Mesendoderm (in vitro differentiated cells): ENCODE measurements around the gene CNTNAP1.
A peak's percentile ranks its signal among the peaks of the same experiment; 100 is the strongest.

Experiments used
- DNase-seq: peaks from one replicate; pipeline ENCODE4 v3.0.0; 2013
- H2AK5ac ChIP-seq: 2 replicates; pipeline ENCODE4 v1.6.1; 2013; ENCODE audit warnings: low read length, inconsistent platforms
- H2BK120ac ChIP-seq: 2 replicates; pipeline ENCODE4 v1.6.1; 2013; ENCODE audit warnings: low read depth, mild to moderate bottlenecking, low read length, moderate library complexity, mixed read lengths
- H2BK15ac ChIP-seq: replicated peaks from 2 replicates; pipeline ENCODE4 v1.6.1; 2013; ENCODE audit warnings: low read depth, mild to moderate bottlenecking, moderate library complexity
- H2BK5ac ChIP-seq: 2 replicates; pipeline ENCODE4 v1.6.1; 2013; ENCODE audit warnings: low read length, inconsistent platforms
- H3K18ac ChIP-seq: 2 replicates; pipeline ENCODE4 v1.6.1; 2013; ENCODE audit warnings: mild to moderate bottlenecking, low read length, mixed read lengths
- H3K23ac ChIP-seq: one replicate; pipeline ENCODE4 v1.6.1; 2013; ENCODE audit warnings: low read length
- H3K27ac ChIP-seq: 2 replicates; pipeline ENCODE4 v1.5.1; 2013; ENCODE audit warnings: low read depth, mild to moderate bottlenecking, inconsistent platforms, low read length, moderate library complexity
- H3K27me3 ChIP-seq: 2 replicates; pipeline ENCODE4 v1.6.1; 2013; ENCODE audit warnings: low read length, control low read depth, mild to moderate bottlenecking, inconsistent platforms; ENCODE audit not compliant: insufficient read depth, poor library complexity
- H3K36me3 ChIP-seq: 2 replicates; pipeline ENCODE4 v1.6.1; 2013; ENCODE audit warnings: low read length, inconsistent platforms; ENCODE audit not compliant: control insufficient read depth, insufficient read depth
- H3K4ac ChIP-seq: one replicate; pipeline ENCODE4 v1.6.1; 2013; ENCODE audit warnings: low read depth, mild to moderate bottlenecking, low read length, moderate library complexity
- H3K4me1 ChIP-seq: 2 replicates; pipeline ENCODE4 v1.6.1; 2013; ENCODE audit warnings: low read depth, low read length, inconsistent platforms; ENCODE audit not compliant: control insufficient read depth
- H3K4me2 ChIP-seq: 2 replicates; pipeline ENCODE4 v1.6.1; 2013; ENCODE audit warnings: low read length
- H3K4me3 ChIP-seq: 2 replicates; pipeline ENCODE4 v1.5.1; 2013; ENCODE audit warnings: mild to moderate bottlenecking, low read length
- H3K56ac ChIP-seq: one replicate; pipeline ENCODE4 v1.6.1; 2013; ENCODE audit warnings: low read length
- H3K79me1 ChIP-seq: 2 replicates; pipeline ENCODE4 v1.6.1; 2013; ENCODE audit warnings: low read length, inconsistent platforms
- H3K79me2 ChIP-seq: 2 replicates; pipeline ENCODE4 v1.6.1; 2013; ENCODE audit warnings: mild to moderate bottlenecking, low read length; ENCODE audit not compliant: control insufficient read depth, insufficient read depth
- H3K9ac ChIP-seq: 2 replicates; pipeline ENCODE4 v1.6.1; 2013; ENCODE audit warnings: low read length, inconsistent platforms
- H4K5ac ChIP-seq: one replicate; pipeline ENCODE4 v1.6.1; 2013; ENCODE audit warnings: low read length
- H4K8ac ChIP-seq: one replicate; pipeline ENCODE4 v1.6.1; 2013; ENCODE audit warnings: low read depth, mild to moderate bottlenecking, control low read depth, low read length, moderate library complexity
- whole genome bisulfite sequencing: extraction: QIAGEN DNeasy Blood & Tissue Kit; methylation state at CpG from one replicate; pipeline ENCODE4 v1.1.7; 2013; ENCODE audit warnings: low lambda C conversion rate, missing lambda C conversion rate; ENCODE audit not compliant: insufficient coverage; ENCODE audit errors: extremely low coverage; 5-methylcytosine and 5-hydroxymethylcytosine counted together

Gene CNTNAP1

GRCh38 chr17:42676424-42677011 lies 5.8 kb upstream of the CNTNAP1 start, which contains the start of gene PLEKHH3:
Gene PLEKHH3 (minus strand): TSS chr17:42676994. CDS start chr17:42676563, 431 bp downstream.
- H2BK15ac ChIP-seq: no peak within 1 kb of the TSS
- H2AK5ac ChIP-seq: no peak within 1 kb of the TSS
- peak within 1 kb of the TSS; percentile 97 for H3K27ac ChIP-seq
- H3K56ac ChIP-seq: peak within 1 kb of the TSS; percentile 89
- H4K8ac ChIP-seq: no peak within 1 kb of the TSS
- no peak for DNase-seq
- no CpG with 5 or more reads among the region's 51 CpGs for WGBS
- no peaks in the 10 kb centered on the region for H3K79me1 ChIP-seq
- H2BK120ac ChIP-seq: no peak within 1 kb of the TSS
- peak within 1 kb of the TSS; percentile 92 for H3K9ac ChIP-seq
- no peak within 1 kb of the TSS for H4K5ac ChIP-seq
- no peaks in the 10 kb centered on the region for H3K36me3 ChIP-seq
- peaks cover 19% of the 10 kb centered on the region for H3K4me1 ChIP-seq
- H3K4ac ChIP-seq: peak within 1 kb of the TSS; percentile 5
- H3K4me3 ChIP-seq: peak within 1 kb of the TSS; percentile 54
- H3K18ac ChIP-seq: peak within 1 kb of the TSS; percentile 31
- H2BK5ac ChIP-seq: peak within 1 kb of the TSS; percentile 36
- peak within 1 kb of the TSS; percentile 80 for H3K23ac ChIP-seq
- H3K4me2 ChIP-seq: peak within 1 kb of the TSS; percentile 98
- H3K27me3 ChIP-seq: no peaks in the 10 kb centered on the region
- H3K79me2 ChIP-seq: no peaks in the 10 kb centered on the region

DNA sequence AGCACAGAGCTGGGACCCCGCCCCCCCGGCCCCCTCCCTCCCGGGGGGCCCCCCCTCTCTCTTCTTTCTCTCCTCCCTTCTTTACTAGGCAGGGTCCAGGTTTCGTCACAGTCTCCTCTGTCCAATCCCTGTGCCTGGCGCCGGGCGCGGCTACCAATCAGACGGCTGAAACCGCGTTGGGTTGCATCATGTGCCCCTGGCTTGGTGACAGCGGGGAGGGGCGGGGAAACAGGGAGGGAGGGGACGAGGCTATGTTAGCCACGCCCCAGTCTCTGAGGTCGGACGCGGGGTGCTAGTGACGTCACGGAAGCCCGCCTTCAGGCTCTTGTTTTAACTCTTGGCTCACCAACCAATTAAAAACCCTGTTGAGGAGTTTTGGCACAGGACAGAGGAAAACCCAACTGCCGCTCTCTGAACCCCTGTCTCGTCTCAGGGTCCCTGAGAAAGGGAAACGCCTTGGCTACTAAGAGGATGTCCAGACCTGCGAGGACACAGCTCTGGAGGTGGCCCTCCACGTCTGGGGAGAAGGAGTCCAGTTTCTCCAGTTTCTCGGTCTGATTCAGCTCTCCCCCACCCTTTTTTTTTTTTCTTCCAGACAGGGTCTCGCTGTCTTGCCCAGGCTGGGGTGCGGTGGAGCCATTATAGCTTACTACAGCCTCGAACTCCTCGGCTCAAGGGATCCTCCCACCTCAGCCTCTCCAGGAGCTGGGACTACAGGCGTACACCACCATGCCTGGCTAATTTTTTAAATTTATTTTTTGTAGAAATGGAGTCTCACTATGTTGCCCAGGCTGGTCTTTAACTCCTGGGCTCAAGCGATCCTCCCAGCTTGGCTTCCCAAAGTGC lies 5.1 kb upstream of the CNTNAP1 start:
- Histone ChIP-seq H4K5ac (no peak overlapping the region), H3K4me1 (peaks cover 21% of the 10 kb centered on the region), H3K27me3 (no peaks in the 10 kb centered on the region), H2BK15ac (no peak overlapping the region), H3K9ac (peak overlapping the region; percentile 92), H3K79me2 (no peaks in the 10 kb centered on the region), H4K8ac (no peak overlapping the region), H2AK5ac (no peak overlapping the region), H3K27ac (peak overlapping the region; percentile 97), H3K36me3 (no peaks in the 10 kb centered on the region), H3K18ac (peak overlapping the region; percentile 31), H3K23ac (no peak overlapping the region), H2BK5ac (no peak overlapping the region), H3K4ac (no peak overlapping the region), H3K4me2 (peak overlapping the region; percentile 61), H2BK120ac (no peak overlapping the region), H3K79me1 (no peaks in the 10 kb centered on the region), H3K4me3 (no peak overlapping the region), H3K56ac (peak overlapping the region; percentile 89)
- DNase-seq: peak; percentile 100
- WGBS: no CpG with 5 or more reads among the region's 33 CpGs

DNA sequence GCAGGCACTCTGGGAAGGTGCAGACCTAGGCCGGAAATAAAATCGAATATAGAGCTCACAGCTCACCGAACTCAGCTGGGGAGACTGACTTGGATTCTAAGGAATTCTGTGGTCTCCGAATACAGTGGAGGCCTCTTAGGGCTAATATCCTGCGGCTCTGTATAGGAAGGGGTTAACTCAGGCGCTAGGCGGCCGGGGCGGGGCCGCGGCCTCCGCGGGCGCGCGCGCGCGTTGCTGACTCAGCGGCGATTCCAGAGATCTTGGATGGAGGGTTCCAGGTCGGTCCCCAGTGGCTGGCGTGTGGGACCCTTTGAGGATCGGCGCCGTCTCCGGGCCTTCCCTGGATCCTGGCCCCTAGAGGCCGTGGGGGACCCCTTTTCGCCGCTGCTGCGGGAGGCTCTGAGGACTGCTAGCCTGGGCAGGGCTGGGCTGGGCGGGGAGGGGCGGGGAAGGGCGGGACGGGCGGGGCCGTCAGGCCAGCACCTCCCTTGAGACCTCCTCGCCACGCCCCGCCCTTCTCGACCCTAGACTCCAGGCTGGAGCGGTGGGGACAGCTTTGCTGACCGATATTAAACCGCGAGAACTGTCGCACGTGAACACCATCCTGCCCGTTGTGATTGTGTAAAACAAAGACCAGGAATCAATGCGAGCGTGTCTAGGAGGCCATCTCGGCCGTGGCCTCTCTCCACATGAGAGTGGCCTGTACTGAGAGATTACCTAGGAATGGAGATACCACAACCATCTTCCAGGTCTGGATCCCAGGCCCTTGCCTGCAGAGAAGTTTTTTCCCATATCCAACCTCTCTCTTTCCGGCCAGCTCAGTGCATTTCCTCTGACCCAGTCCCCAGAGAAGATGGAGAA lies 4.2 kb upstream of the CNTNAP1 start:
- Histone ChIP-seq H3K4me1 (peaks cover 21% of the 10 kb centered on the region), H3K27ac (peak overlapping the region; percentile 97), H2AK5ac (peak overlapping the region; percentile 8), H3K4me3 (peak overlapping the region; percentile 77), H3K4me2 (peak overlapping the region; percentile 75), H4K5ac (peak overlapping the region; percentile 59), H3K23ac (no peak overlapping the region), H3K4ac (no peak overlapping the region), H3K9ac (peak overlapping the region; percentile 97), H3K79me1 (no peaks in the 10 kb centered on the region), H3K18ac (peak overlapping the region; percentile 88), H3K27me3 (no peaks in the 10 kb centered on the region), H3K56ac (peak overlapping the region; percentile 96), H2BK5ac (peak overlapping the region; percentile 96), H3K79me2 (no peaks in the 10 kb centered on the region), H3K36me3 (no peaks in the 10 kb centered on the region), H2BK120ac (no peak overlapping the region), H2BK15ac (no peak overlapping the region), H4K8ac (no peak overlapping the region)
- DNase-seq: peak; percentile 98
- no CpG with 5 or more reads among the region's 53 CpGs for WGBS

GRCh38 chr17:42678951-42679491 lies 3.3 kb upstream of the CNTNAP1 start:
- H3K9ac ChIP-seq: peak overlapping the region; percentile 97
- H3K4ac ChIP-seq: no peak overlapping the region
- peak overlapping the region; percentile 25 for H3K18ac ChIP-seq
- H2BK5ac ChIP-seq: peak overlapping the region; percentile 26
- H4K5ac ChIP-seq: no peak overlapping the region
- H3K36me3 ChIP-seq: no peaks in the 10 kb centered on the region
- H3K79me2 ChIP-seq: no peaks in the 10 kb centered on the region
- H3K4me2 ChIP-seq: peak overlapping the region; percentile 64
- no peak overlapping the region for H2BK15ac ChIP-seq
- peaks cover 4% of the 10 kb centered on the region for H3K27me3 ChIP-seq
- no peak overlapping the region for H4K8ac ChIP-seq
- peak overlapping the region; percentile 91 for H3K27ac ChIP-seq
- DNase-seq: peak; percentile 79
- H3K56ac ChIP-seq: peak overlapping the region; percentile 96
- H2BK120ac ChIP-seq: peak overlapping the region; percentile 30
- H2AK5ac ChIP-seq: no peak overlapping the region
- WGBS: no CpG with 5 or more reads among the region's 18 CpGs
- H3K23ac ChIP-seq: no peak overlapping the region
- no peaks in the 10 kb centered on the region for H3K79me1 ChIP-seq
- peaks cover 21% of the 10 kb centered on the region for H3K4me1 ChIP-seq
- no peak overlapping the region for H3K4me3 ChIP-seq

DNA sequence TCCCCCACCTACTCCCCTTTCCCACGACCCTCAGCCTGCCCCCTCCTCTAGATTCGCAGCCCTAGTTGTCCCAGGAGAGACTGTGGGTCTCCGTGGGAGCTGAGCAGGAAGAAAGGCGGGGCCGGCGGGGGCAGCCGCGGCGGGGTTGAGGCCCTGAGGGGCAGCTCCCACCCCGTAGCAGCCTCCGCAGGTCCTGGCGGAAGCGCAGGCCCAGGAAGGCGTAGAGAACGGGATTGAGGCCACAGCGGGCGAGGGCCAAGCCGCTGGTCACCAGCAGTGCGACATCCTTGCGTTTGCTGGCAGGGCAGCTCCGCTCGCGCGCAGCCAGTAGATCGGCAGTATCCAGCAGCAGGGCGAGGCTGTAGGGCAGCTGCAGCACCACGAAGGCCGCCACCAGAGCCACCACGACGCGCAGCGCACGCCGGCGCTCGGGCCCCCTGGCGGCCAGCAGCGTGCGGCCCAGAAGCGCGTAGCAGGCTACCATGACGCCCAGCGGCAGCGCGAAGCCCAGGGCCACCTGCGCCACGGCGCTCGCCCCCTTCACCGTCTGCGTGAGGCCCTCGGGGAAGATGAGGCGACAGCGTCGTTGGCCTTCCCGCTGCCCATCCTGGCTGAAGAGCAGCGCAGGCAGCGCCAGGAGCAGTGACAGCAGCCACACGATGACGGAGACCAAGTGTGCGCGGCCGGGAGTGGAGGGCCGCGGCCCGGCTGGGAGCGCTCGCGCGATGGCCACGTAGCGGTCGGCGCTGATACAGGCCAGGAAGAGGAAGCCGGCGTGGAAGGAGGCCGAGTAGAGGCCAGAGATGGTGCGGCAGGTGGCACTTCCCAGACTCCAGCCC lies 2.6 kb upstream of the CNTNAP1 start:
- Histone ChIP-seq H4K5ac (no peak overlapping the region), H3K4me1 (peaks cover 21% of the 10 kb centered on the region), H2AK5ac (no peak overlapping the region), H2BK120ac (peak overlapping the region; percentile 30), H2BK15ac (no peak overlapping the region), H3K18ac (peak overlapping the region; percentile 25), H3K79me1 (no peaks in the 10 kb centered on the region), H3K23ac (no peak overlapping the region), H3K27ac (peak overlapping the region; percentile 67), H3K36me3 (no peaks in the 10 kb centered on the region), H3K9ac (peak overlapping the region; percentile 80), H4K8ac (no peak overlapping the region), H3K79me2 (no peaks in the 10 kb centered on the region), H3K4me2 (peak overlapping the region; percentile 81), H3K56ac (peak overlapping the region; percentile 87), H3K4ac (no peak overlapping the region), H2BK5ac (peak overlapping the region; percentile 26), H3K27me3 (peaks cover 4% of the 10 kb centered on the region), H3K4me3 (no peak overlapping the region)
- peak; percentile 94 for DNase-seq
- WGBS: no CpG with 5 or more reads among the region's 78 CpGs
